GM23338 (cell line): ENCODE measurements around the gene ANKRA2. TPM values are rescaled to one million over a fixed set of nuclear protein-coding genes. Genes with fewer than 3 reads are reported as not detected.

Experiments
- ATAC-seq: fragments of 200-7000 bp; cut with Tn5 transposase; 3 replicates; pipeline ENCODE4 v1.9.1; 2020
- DNase-seq: peaks from one replicate; pipeline ENCODE4 v3.0.0-alpha.2; 2015; ENCODE audit warnings: low spot score
- H2AFZ ChIP-seq: fragments of 200-600 bp; sonication (generic); 2 replicates; pipeline ENCODE4 v1.8.0; 2016; ENCODE audit warnings: antibody characterized with exemption, mild to moderate bottlenecking, moderate library complexity
- H3F3A ChIP-seq: fragments of 200-600 bp; sonication (generic); replicated peaks from 2 replicates; pipeline ENCODE4 v1.8.0; 2017; ENCODE audit warnings: antibody characterized with exemption, mixed run types, low read depth
- H3K27ac ChIP-seq: fragments of 200-600 bp; sonication (generic); 2 replicates; pipeline ENCODE4 v1.6.1; 2016; ENCODE audit warnings: low read depth
- H3K27me3 ChIP-seq: fragments of 200-600 bp; sonication (generic); 2 replicates; pipeline ENCODE4 v1.8.0; 2016; ENCODE audit warnings: mild to moderate bottlenecking, mixed run types, moderate library complexity; ENCODE audit not compliant: insufficient read depth
- H3K36me3 ChIP-seq: fragments of 200-600 bp; sonication (generic); 2 replicates; pipeline ENCODE4 v1.8.0; 2016; ENCODE audit warnings: mild to moderate bottlenecking; ENCODE audit not compliant: insufficient read depth
- H3K4me1 ChIP-seq: fragments of 200-600 bp; sonication (generic); 2 replicates; pipeline ENCODE4 v1.8.0; 2016; ENCODE audit warnings: mild to moderate bottlenecking, moderate library complexity; ENCODE audit not compliant: insufficient read depth
- H3K4me2 ChIP-seq: fragments of 200-600 bp; sonication (generic); 2 replicates; pipeline ENCODE4 v1.7.1; 2017; ENCODE audit warnings: mixed run types
- H3K4me3 ChIP-seq: fragments of 200-600 bp; sonication (generic); 2 replicates; pipeline ENCODE4 v1.6.1; 2016; ENCODE audit warnings: mixed run types
- H3K79me2 ChIP-seq: fragments of 200-600 bp; sonication (generic); replicated peaks from 2 replicates; pipeline ENCODE4 v1.8.0; 2017; ENCODE audit warnings: mild to moderate bottlenecking; ENCODE audit not compliant: insufficient read depth
- H3K9me2 ChIP-seq: fragments of 200-600 bp; sonication (generic); 2 replicates; pipeline ENCODE4 v1.8.0; 2017; ENCODE audit not compliant: insufficient read depth
- H4K20me1 ChIP-seq: fragments of 200-600 bp; sonication (generic); replicated peaks from 2 replicates; pipeline ENCODE4 v1.8.0; 2017; ENCODE audit warnings: mild to moderate bottlenecking; ENCODE audit not compliant: insufficient read depth
- H3K27ac Mint-ChIP-seq: 2 replicates; pipeline ENCODE4 v1.8.0; 2020; ENCODE audit warnings: inconsistent platforms, mild to moderate bottlenecking, moderate library complexity, mixed read lengths
- H3K27me3 Mint-ChIP-seq: 3 replicates; pipeline ENCODE4 v1.8.0; 2022; ENCODE audit warnings: low read depth, mild to moderate bottlenecking, moderate library complexity, mixed read lengths, inconsistent platforms; ENCODE audit not compliant: insufficient read depth, poor library complexity
- H3K36me3 Mint-ChIP-seq: 3 replicates; pipeline ENCODE4 v1.8.0; 2021; ENCODE audit warnings: low read depth, mild to moderate bottlenecking, inconsistent platforms, moderate library complexity, mixed read lengths
- H3K4me1 Mint-ChIP-seq: 3 replicates; pipeline ENCODE4 v1.8.0; 2020; ENCODE audit warnings: mild to moderate bottlenecking, inconsistent platforms, mixed read lengths
- H3K4me3 Mint-ChIP-seq: 3 replicates; pipeline ENCODE4 v1.8.0; 2021; ENCODE audit warnings: moderate library complexity, mild to moderate bottlenecking, inconsistent platforms, mixed read lengths
- H3K9me3 Mint-ChIP-seq: 3 replicates; pipeline ENCODE4 v1.8.0; 2020; ENCODE audit warnings: moderate library complexity, mild to moderate bottlenecking, inconsistent platforms, mixed read lengths
- CREB1 ChIP-seq: fragments of 250-450 bp; sonication (Bioruptor Pico); IDR thresholded peaks from 2 replicates; pipeline ENCODE4 v1.5.0; 2020; ENCODE audit warnings: low read depth, mild to moderate bottlenecking, moderate library complexity
- CTCF ChIP-seq, 2 experiments: fragments of 200-600 bp in 1 of 2; sonication (generic) in 1 of 2; conservative IDR thresholded peaks; 2 replicates each; pipeline versions ENCODE4 v1.5.1 to v1.6.1; 2016 to 2017; ENCODE audit warnings: antibody characterized with exemption in 2 of 2, low read depth in 2 of 2, mild to moderate bottlenecking in 2 of 2, moderate library complexity in 1 of 2
- ETS1 ChIP-seq: IDR thresholded peaks from 2 replicates; pipeline ENCODE4 v1.6.1; 2016; ENCODE audit warnings: antibody characterized with exemption
- EZH2 ChIP-seq: fragments of 200-600 bp; sonication (generic); IDR thresholded peaks from one replicate; pipeline ENCODE4 v1.8.0; 2017; ENCODE audit warnings: antibody characterized with exemption, mild to moderate bottlenecking, low read depth; ENCODE audit not compliant: unreplicated experiment
- EZH2phosphoT487 ChIP-seq: fragments of 200-600 bp; sonication (generic); IDR thresholded peaks from one replicate; pipeline ENCODE4 v1.8.1; 2018; ENCODE audit warnings: antibody characterized with exemption; ENCODE audit not compliant: unreplicated experiment
- JUNB ChIP-seq: IDR thresholded peaks from one replicate; pipeline ENCODE4 v1.6.1; 2016; ENCODE audit warnings: antibody characterized with exemption; ENCODE audit not compliant: unreplicated experiment
- NANOG ChIP-seq: IDR thresholded peaks from 2 replicates; pipeline ENCODE4 v1.6.1; 2016; ENCODE audit warnings: antibody characterized with exemption, borderline replicate concordance
- POLR2AphosphoS5 ChIP-seq: IDR thresholded peaks from 2 replicates; pipeline ENCODE4 v1.6.1; 2016; ENCODE audit warnings: antibody characterized with exemption, low read depth
- REST ChIP-seq: IDR thresholded peaks from one replicate; pipeline ENCODE4 v1.6.1; 2018; ENCODE audit warnings: antibody characterized with exemption; ENCODE audit not compliant: unreplicated experiment
- STAT1 ChIP-seq: IDR thresholded peaks from one replicate; pipeline ENCODE4 v1.6.1; 2016; ENCODE audit warnings: antibody characterized with exemption; ENCODE audit not compliant: unreplicated experiment
- ZNF114 ChIP-seq: fragments of 250-450 bp; sonication (Bioruptor Pico); IDR thresholded peaks from 2 replicates; pipeline ENCODE4 v1.5.0; 2020; ENCODE audit warnings: mild to moderate bottlenecking, moderate library complexity
- ZNF331 ChIP-seq: fragments of 250-450 bp; sonication (Bioruptor Pico); IDR thresholded peaks from 2 replicates; pipeline ENCODE4 v1.5.0; 2020; ENCODE audit warnings: low read depth, mild to moderate bottlenecking, moderate library complexity
- polyA plus RNA-seq: library from polyadenylated mRNA; unstranded; fragments of >200 nt; fragmentation: Nextera tagmentation; extraction: Ambion mirVana; gene quantifications from 2 replicates; pipeline ENCODE4 v1.2.1, GENCODE V29; 2016
- total RNA-seq: library from RNA; depleted of rRNA; stranded (reverse); fragments of >200 nt; shearing (Covaris generic); gene quantifications from 2 replicates; pipeline ENCODE4 v1.2.3, GENCODE V29; 2014

The ANKRA2 gene
- total and polyA plus RNA-seq, 2 experiments from 2014 or later: 13.1 to 15.3 TPM

GRCh38 chr5:73528248-73528647 is 37.2 kb downstream of the ANKRA2 start (continued):
- TF ChIP-seq CTCF (conservative IDR thresholded peaks at IDR 0.05; ENCODE audit: low read depth in 2 of 2) (no peak), STAT1 (no peak), EZH2 (no peak), ZNF114 (CRISPR knock-in tag) (no peak), ZNF331 (CRISPR knock-in tag) (no peak)

- Mint-ChIP-seq H3K27me3 (peaks cover 2% of the 10 kb centered on the region), H3K4me1 (peaks cover 22% of the 10 kb centered on the region), H3K27ac (no peak overlapping the region), H3K36me3 (no peaks in the 10 kb centered on the region), H3K9me3 (no peaks in the 10 kb centered on the region), H3K4me3 (no peak overlapping the region)
- peaks cover 13% of the 10 kb centered on the region for H3K4me1 ChIP-seq
- H3K4me3 ChIP-seq: no peak overlapping the region
- no peaks in the 10 kb centered on the region for H4K20me1 ChIP-seq
- no peaks in the 10 kb centered on the region for H3K79me2 ChIP-seq
- ATAC-seq (no peak), DNase-seq (no peak)
- H3K9me2 ChIP-seq: no peaks in the 10 kb centered on the region
- no peaks in the 10 kb centered on the region for H3K36me3 ChIP-seq
- H3K27me3 ChIP-seq: no peaks in the 10 kb centered on the region
- no peaks in the 10 kb centered on the region for H3F3A ChIP-seq
- H2AFZ ChIP-seq: 0 out of 2 replicates have a peak overlapping the region, but pooled peaks have one; percentile 3
- no peak for TF ChIP-seq CTCF (conservative IDR thresholded peaks at IDR 0.05; ENCODE audit: low read depth in 2 of 2)
- no peak for TF ChIP-seq EZH2phosphoT487
- no peak for TF ChIP-seq STAT1
- TF ChIP-seq ETS1: no peak
- no peak for TF ChIP-seq POLR2AphosphoS5
- TF ChIP-seq REST: no peak
- TF ChIP-seq JUNB: no peak
- TF ChIP-seq NANOG: no peak
- no peak for TF ChIP-seq CREB1 (CRISPR knock-in tag)
- H3K4me2 ChIP-seq: no peak overlapping the region
- H3K27ac ChIP-seq: no peak overlapping the region
Observed at GRCh38 chr5:73525606-73526203, 39.7 kb downstream of the ANKRA2 start.
